Calu3 (cell line): Measurements from ENCODE around the gene ENTR1. TPM values are rescaled to one million over a fixed set of nuclear protein-coding genes. Genes with fewer than 3 reads are reported as not detected.

Experiments
- BruUV-seq: library from RNA; stranded (reverse); fragments of 400-500 nt; replicated peaks from 2 replicates; lab custom pipeline; 2021; lab: Mats Ljungman, UMichigan
- CTCF ChIA-PET: fragments of 300-600 bp; sonication (Branson Sonifier 250); formaldehyde crosslinking; loops from one replicate; lab custom pipeline; 2022; ENCODE audit warnings: antibody characterized with exemption; lab: Charles Lee
- DNase-seq: peaks from one replicate; pipeline ENCODE4 v3.0.0; 2022
- H3K27ac Mint-ChIP-seq: one replicate; pipeline ENCODE4 v1.8.0; 2022; ENCODE audit warnings: mixed read lengths; ENCODE audit not compliant: unreplicated experiment
- H3K27me3 Mint-ChIP-seq: one replicate; pipeline ENCODE4 v1.8.0; 2022; ENCODE audit warnings: mixed read lengths; ENCODE audit not compliant: unreplicated experiment
- H3K36me3 Mint-ChIP-seq: one replicate; pipeline ENCODE4 v1.8.0; 2022; ENCODE audit warnings: mild to moderate bottlenecking, moderate library complexity, mixed read lengths; ENCODE audit not compliant: insufficient read depth, unreplicated experiment
- H3K4me1 Mint-ChIP-seq: one replicate; pipeline ENCODE4 v1.8.0; 2022; ENCODE audit warnings: mild to moderate bottlenecking, low read depth, mixed read lengths; ENCODE audit not compliant: unreplicated experiment
- H3K4me3 Mint-ChIP-seq: one replicate; pipeline ENCODE4 v1.8.0; 2022; ENCODE audit warnings: mild to moderate bottlenecking, low read depth, moderate library complexity, mixed read lengths; ENCODE audit not compliant: unreplicated experiment
- H3K9me3 Mint-ChIP-seq: one replicate; pipeline ENCODE4 v1.8.0; 2022; ENCODE audit warnings: low read depth, mixed read lengths; ENCODE audit not compliant: unreplicated experiment
- intact Hi-C: fragments of 100-400 bp; cut with micrococcal nuclease; formaldehyde crosslinking; loops from one replicate; pipeline ENCODE4 v1.10.0; 2022; ENCODE audit not compliant: unreplicated experiment
- total RNA-seq: library from RNA; stranded (reverse); gene quantifications from 2 replicates; pipeline ENCODE4 v1.2.3, GENCODE V29; 2022
- TF ChIP-seq, protein P1 (sequence below): fragments of 200-600 bp; IDR thresholded peaks from one replicate; pipeline ENCODE4 v1.8.0; 2022; ENCODE audit warnings: antibody characterized with exemption; ENCODE audit not compliant: unreplicated experiment

ENTR1 gene
- total RNA-seq, 1 experiment from 2014 or later = 50.2 TPM

DNA sequence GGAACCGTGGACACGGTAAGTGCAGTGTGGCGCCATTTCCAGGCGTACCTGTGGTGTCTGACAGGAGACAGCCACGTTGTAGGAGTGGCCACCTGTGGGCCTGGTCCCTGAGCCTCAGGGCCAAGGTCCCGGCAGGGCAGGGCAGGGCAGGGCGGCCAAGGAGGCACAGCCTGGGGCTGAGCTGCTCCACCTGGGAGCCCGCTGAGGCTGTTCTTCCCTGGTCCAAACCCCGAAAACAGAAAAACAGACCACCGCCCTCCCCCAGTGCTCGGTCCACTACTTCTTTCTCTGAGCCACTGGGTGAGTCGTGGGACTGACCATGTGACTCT lies 8.6 kb upstream of the ENTR1 start:
- H3K36me3 Mint-ChIP-seq = peaks cover 27% of the 10 kb centered on the region
- CTCF ChIA-PET = no interaction called here

DNA sequence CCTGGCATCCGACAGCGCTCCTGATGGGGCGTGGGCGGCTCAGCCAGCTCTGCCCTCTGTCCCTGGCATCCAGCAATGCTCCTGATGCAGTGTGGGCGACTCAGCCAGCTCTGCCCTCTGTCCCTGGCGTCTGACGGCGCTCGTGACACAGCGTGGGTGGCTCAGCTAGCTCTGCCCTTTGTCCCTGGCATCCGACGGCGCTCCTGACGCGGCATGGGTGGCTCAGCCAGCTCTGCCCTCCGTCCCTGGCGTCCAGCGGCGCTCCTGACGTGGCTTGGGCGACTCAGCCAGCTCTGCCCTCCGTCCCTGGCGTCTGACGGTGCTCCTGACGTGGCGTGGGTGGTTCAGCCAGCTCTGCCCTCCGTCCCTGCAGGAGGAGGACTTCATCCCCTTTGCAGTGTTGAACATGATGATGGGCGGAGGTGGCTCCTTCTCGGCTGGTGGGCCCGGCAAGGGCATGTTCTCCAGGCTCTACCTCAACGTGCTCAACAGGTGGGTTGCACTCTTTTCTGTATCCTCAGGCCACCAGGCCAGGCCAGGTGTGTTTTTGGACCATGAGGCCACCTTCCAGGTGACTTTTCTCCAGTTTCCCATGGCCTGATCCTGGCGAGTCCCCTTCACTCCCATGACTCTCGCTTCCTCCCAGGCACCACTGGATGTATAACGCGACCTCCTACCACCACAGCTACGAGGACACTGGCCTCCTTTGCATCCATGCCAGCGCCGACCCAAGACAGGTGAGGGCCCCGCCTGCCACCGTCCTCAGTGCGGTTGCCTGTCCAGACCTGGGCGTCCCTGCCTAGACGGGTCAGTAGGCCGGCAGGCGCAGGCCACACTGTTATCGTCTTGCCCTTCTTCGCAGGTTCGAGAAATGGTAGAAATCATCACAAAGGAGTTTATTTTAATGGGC lies 8.0 kb upstream of the ENTR1 start:
- H3K27ac Mint-ChIP-seq = no peak overlapping the region
- BruUV-seq = no TSS peak
- intact Hi-C loops = no loop called here
- no peaks in the 10 kb centered on the region for H3K9me3 Mint-ChIP-seq
- CTCF ChIA-PET = no interaction called here
- no peaks in the 10 kb centered on the region for H3K4me1 Mint-ChIP-seq
- no peak for DNase-seq
- H3K36me3 Mint-ChIP-seq = peaks cover 30% of the 10 kb centered on the region
- H3K4me3 Mint-ChIP-seq = no peak overlapping the region
- no peaks in the 10 kb centered on the region for H3K27me3 Mint-ChIP-seq
- TF ChIP-seq, protein P1, sequence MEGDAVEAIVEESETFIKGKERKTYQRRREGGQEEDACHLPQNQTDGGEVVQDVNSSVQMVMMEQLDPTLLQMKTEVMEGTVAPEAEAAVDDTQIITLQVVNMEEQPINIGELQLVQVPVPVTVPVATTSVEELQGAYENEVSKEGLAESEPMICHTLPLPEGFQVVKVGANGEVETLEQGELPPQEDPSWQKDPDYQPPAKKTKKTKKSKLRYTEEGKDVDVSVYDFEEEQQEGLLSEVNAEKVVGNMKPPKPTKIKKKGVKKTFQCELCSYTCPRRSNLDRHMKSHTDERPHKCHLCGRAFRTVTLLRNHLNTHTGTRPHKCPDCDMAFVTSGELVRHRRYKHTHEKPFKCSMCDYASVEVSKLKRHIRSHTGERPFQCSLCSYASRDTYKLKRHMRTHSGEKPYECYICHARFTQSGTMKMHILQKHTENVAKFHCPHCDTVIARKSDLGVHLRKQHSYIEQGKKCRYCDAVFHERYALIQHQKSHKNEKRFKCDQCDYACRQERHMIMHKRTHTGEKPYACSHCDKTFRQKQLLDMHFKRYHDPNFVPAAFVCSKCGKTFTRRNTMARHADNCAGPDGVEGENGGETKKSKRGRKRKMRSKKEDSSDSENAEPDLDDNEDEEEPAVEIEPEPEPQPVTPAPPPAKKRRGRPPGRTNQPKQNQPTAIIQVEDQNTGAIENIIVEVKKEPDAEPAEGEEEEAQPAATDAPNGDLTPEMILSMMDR = no peak

More for the DNA sequence above, 8.6 kb upstream of the ENTR1 start:
- no peak for DNase-seq
- intact Hi-C loops = no loop called here
- H3K27ac Mint-ChIP-seq = no peak overlapping the region
- no peaks in the 10 kb centered on the region for H3K9me3 Mint-ChIP-seq
- no peaks in the 10 kb centered on the region for H3K4me1 Mint-ChIP-seq
- no peaks in the 10 kb centered on the region for H3K27me3 Mint-ChIP-seq
- H3K4me3 Mint-ChIP-seq = no peak overlapping the region
- BruUV-seq = no TSS peak
- TF ChIP-seq, protein P1 = no peak

DNA sequence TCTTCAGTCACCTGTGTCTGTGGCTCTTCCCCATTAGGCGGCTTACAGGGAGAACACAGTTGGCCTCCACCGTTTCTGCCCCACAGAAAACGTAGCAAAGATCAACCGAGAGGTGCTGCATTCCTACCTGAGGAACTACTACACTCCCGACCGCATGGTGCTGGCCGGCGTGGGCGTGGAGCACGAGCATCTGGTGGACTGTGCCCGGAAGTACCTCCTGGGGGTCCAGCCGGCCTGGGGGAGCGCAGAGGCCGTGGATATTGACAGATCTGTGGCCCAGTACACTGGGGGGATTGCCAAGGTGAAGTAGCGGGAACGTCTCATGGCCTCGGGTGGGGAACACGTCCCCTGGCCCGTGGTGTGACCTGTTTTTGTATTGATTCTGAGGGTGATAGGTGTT lies 6.5 kb upstream of the ENTR1 start:
- intact Hi-C loops = no loop called here
- CTCF ChIA-PET = no interaction called here
- Mint-ChIP-seq H3K27me3 (no peaks in the 10 kb centered on the region), H3K36me3 (peaks cover 23% of the 10 kb centered on the region), H3K27ac (no peak overlapping the region), H3K9me3 (no peaks in the 10 kb centered on the region), H3K4me1 (no peaks in the 10 kb centered on the region), H3K4me3 (no peak overlapping the region)
- TF ChIP-seq, protein P1 = no peak
- no TSS peak for BruUV-seq
- no peak for DNase-seq

DNA sequence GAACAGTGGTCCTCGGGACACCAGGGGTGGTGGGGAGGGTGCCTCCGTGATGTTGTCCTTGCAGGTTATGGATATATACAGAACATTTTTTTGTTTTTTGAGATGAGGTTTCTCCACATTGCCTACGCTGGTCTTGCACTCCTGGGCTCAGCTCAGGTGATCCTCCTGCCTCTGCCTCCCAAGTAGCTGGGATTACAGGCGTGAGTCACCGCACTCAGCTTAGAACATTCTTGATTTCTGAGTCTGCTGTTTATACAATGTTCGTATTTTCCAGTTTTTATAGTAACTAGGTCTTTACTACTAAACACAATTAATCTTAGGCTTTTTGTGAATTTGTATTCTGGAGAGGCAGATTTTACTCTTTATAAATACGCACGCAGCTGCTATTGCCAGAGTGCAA lies 6.0 kb upstream of the ENTR1 start:
- no peaks in the 10 kb centered on the region for H3K27me3 Mint-ChIP-seq
- H3K4me1 Mint-ChIP-seq = peaks cover 3% of the 10 kb centered on the region
- H3K4me3 Mint-ChIP-seq = no peak overlapping the region
- CTCF ChIA-PET = no interaction called here
- no TSS peak for BruUV-seq
- TF ChIP-seq, protein P1 = no peak
- intact Hi-C loops = no loop called here
- DNase-seq = no peak
- no peaks in the 10 kb centered on the region for H3K9me3 Mint-ChIP-seq
- peaks cover 20% of the 10 kb centered on the region for H3K36me3 Mint-ChIP-seq
- H3K27ac Mint-ChIP-seq = no peak overlapping the region
